ENCODE results near the gene COL18A1.

Gene COL18A1

GRCh38 chr21:45409466-45410150 is 4.6 kb downstream of the COL18A1 start:
- in situ Hi-C loops (cut with MboI; ENCODE audit: low pct_unique_long_range_greater_than_20kb, low sequenced_read_pairs, unreplicated experiment), result no loop called here
- TF ChIP-seq CTCF (IDR thresholded peaks at IDR 0.05; ENCODE audit: extremely low read depth, insufficient read depth, missing control alignments), result no peak
- DNase-seq (ENCODE audit: low spot score), result no peak

- in situ Hi-C loops (cut with MboI; ENCODE audit: low pct_unique_long_range_greater_than_20kb, low sequenced_read_pairs, unreplicated experiment), result no loop called here
- TF ChIP-seq CTCF (IDR thresholded peaks at IDR 0.05; ENCODE audit: extremely low read depth, insufficient read depth, missing control alignments), result no peak
- DNase-seq (ENCODE audit: low spot score), result no peak
These were observed 5.3 kb downstream of the COL18A1 start for GRCh38 chr21:45410151-45410864.

- in situ Hi-C loops (cut with MboI; ENCODE audit: low pct_unique_long_range_greater_than_20kb, low sequenced_read_pairs, unreplicated experiment), result no loop called here
These were observed 6.2 kb downstream of the COL18A1 start for GRCh38 chr21:45410865-45411809.

GRCh38 chr21:45411810-45412206 is 6.8 kb downstream of the COL18A1 start:
- DNase-seq (ENCODE audit: low spot score), result no peak
- no peak for TF ChIP-seq CTCF (IDR thresholded peaks at IDR 0.05; ENCODE audit: extremely low read depth, insufficient read depth, missing control alignments)
- in situ Hi-C loops (cut with MboI; ENCODE audit: low pct_unique_long_range_greater_than_20kb, low sequenced_read_pairs, unreplicated experiment), result no loop called here

More at GRCh38 chr21:45410865-45411809, 6.2 kb downstream of the COL18A1 start:
- no peak for TF ChIP-seq CTCF (IDR thresholded peaks at IDR 0.05; ENCODE audit: extremely low read depth, insufficient read depth, missing control alignments)
- DNase-seq (ENCODE audit: low spot score), result no peak

GRCh38 chr21:45412491-45412890 is 7.5 kb downstream of the COL18A1 start:
- no peak for TF ChIP-seq CTCF (IDR thresholded peaks at IDR 0.05; ENCODE audit: extremely low read depth, insufficient read depth, missing control alignments)
- in situ Hi-C loops (cut with MboI; ENCODE audit: low pct_unique_long_range_greater_than_20kb, low sequenced_read_pairs, unreplicated experiment), result no loop called here
- DNase-seq (ENCODE audit: low spot score), result no peak

- DNase-seq (ENCODE audit: low spot score), result no peak
- in situ Hi-C loops (cut with MboI; ENCODE audit: low pct_unique_long_range_greater_than_20kb, low sequenced_read_pairs, unreplicated experiment), result no loop called here
- TF ChIP-seq CTCF (IDR thresholded peaks at IDR 0.05; ENCODE audit: extremely low read depth, insufficient read depth, missing control alignments), result no peak
These were observed 8.1 kb downstream of the COL18A1 start for GRCh38 chr21:45412909-45413611.
